Endothelial cell of umbilical vein (primary cell): ENCODE data around the gene DNAJC3. TPM values are rescaled to one million over a fixed set of nuclear protein-coding genes. Genes with fewer than 3 reads are reported as not detected.
"Not testable (repeated sequence)": the region's sequence is repeated elsewhere in the genome, so short reads cannot be mapped to it uniquely, and the experiment has no call there.

ENCODE experiments used
- BruUV-seq: library from RNA; stranded (reverse); fragments of 400-500 nt; replicated peaks from 2 replicates; lab custom pipeline; 2021; lab: Mats Ljungman, UMichigan
- CTCF ChIA-PET: fragments of 300-600, 350-600 bp; sonication (Branson Sonifier 250); formaldehyde crosslinking; loops from one replicate; lab custom pipeline; 2021; ENCODE audit warnings: antibody characterized with exemption, inconsistent platforms; lab: Charles Lee
- POLR2A ChIA-PET: fragments of 300-600, 350-600 bp; sonication (Branson Sonifier 250); formaldehyde crosslinking; loops from one replicate; lab custom pipeline; 2021; ENCODE audit warnings: antibody characterized with exemption, inconsistent platforms; lab: Charles Lee
- DNase-seq: peaks from one replicate; pipeline ENCODE4 v3.0.0-alpha.2; 2011; ENCODE audit warnings: low read depth, low spot score
- FAIRE-seq: peaks from 2 replicates; lab custom pipeline; 2011; peaks lifted over from hg19 to GRCh38; lab: Jason Lieb, UNC
- H2AFZ ChIP-seq: 2 replicates; pipeline ENCODE4 v1.6.0; 2012; ENCODE audit warnings: low read depth, low read length, control low read depth, inconsistent platforms
- H3K27ac ChIP-seq: 2 replicates; pipeline ENCODE4 v1.5.1; 2011; ENCODE audit warnings: low read depth, mild to moderate bottlenecking, control low read depth, low read length, moderate library complexity; ENCODE audit not compliant: insufficient read depth
- H3K27me3 ChIP-seq, 2 experiments: 2 replicates each; pipeline versions ENCODE4 v1.6.0 to v1.6.1; 2011; ENCODE audit warnings: low read length in 2 of 2, mixed read lengths in 1 of 2; ENCODE audit not compliant: control insufficient read depth in 2 of 2, insufficient read depth in 2 of 2
- H3K36me3 ChIP-seq, 2 experiments: 2 replicates in 1 of 2; 3 replicates in 1 of 2; pipeline ENCODE4 v1.5.1; 2011; ENCODE audit warnings: low read length in 2 of 2, mild to moderate bottlenecking in 1 of 2, moderate library complexity in 1 of 2; ENCODE audit not compliant: control insufficient read depth in 2 of 2, insufficient read depth in 2 of 2; ENCODE audit errors: extremely low read depth in 1 of 2
- H3K4me1 ChIP-seq: 3 replicates; pipeline ENCODE4 v1.5.1; 2011; ENCODE audit warnings: mild to moderate bottlenecking, low read length; ENCODE audit not compliant: control insufficient read depth, insufficient read depth; ENCODE audit errors: extremely low read depth
- H3K4me2 ChIP-seq: 2 replicates; pipeline ENCODE4 v1.6.1; 2011; ENCODE audit warnings: low read length, control low read depth, mixed read lengths; ENCODE audit not compliant: insufficient read depth
- H3K4me3 ChIP-seq, 3 experiments: fragments of 200-600 bp in 1 of 3; sonication (generic), shearing (Covaris generic) in 1 of 3; replicated peaks in 1 of 3; 2 replicates each; pipeline ENCODE4 v1.5.1; 2011 to 2016; ENCODE audit warnings: control low read depth in 3 of 3, low read length in 3 of 3, mild to moderate bottlenecking in 2 of 3, inconsistent platforms in 1 of 3, low read depth in 1 of 3, moderate library complexity in 1 of 3; ENCODE audit not compliant: insufficient read depth in 1 of 3
- H3K79me2 ChIP-seq: 2 replicates; pipeline ENCODE4 v1.6.0; 2012; ENCODE audit warnings: low read length, inconsistent platforms; ENCODE audit not compliant: control insufficient read depth, insufficient read depth
- H3K9ac ChIP-seq: replicated peaks from 2 replicates; pipeline ENCODE3; 2011; ENCODE audit warnings: low read length, control low read depth; ENCODE audit not compliant: insufficient read depth; ENCODE audit errors: extremely low read depth
- H3K9me1 ChIP-seq: replicated peaks from 3 replicates; pipeline ENCODE4 v1.6.0; 2011; ENCODE audit warnings: mild to moderate bottlenecking, low read length; ENCODE audit not compliant: control insufficient read depth, insufficient read depth; ENCODE audit errors: extremely low read depth
- H3K9me3 ChIP-seq: replicated peaks from 2 replicates; pipeline ENCODE4 v1.5.1; 2012; ENCODE audit warnings: low read length, inconsistent platforms; ENCODE audit not compliant: control insufficient read depth, insufficient read depth
- H4K20me1 ChIP-seq: replicated peaks from 2 replicates; pipeline ENCODE3; 2011; ENCODE audit warnings: mild to moderate bottlenecking, low read length; ENCODE audit not compliant: control insufficient read depth, insufficient read depth; ENCODE audit errors: extremely low read depth
- CTCF ChIP-seq, 2 donors: IDR thresholded peaks; 1 replicate in 1 of 2; 2 replicates in 1 of 2; pipeline ENCODE4 v1.5.1; 2011; ENCODE audit warnings: low read length in 2 of 2, mild to moderate bottlenecking in 2 of 2, moderate library complexity in 2 of 2, control low read depth in 1 of 2, inconsistent platforms in 1 of 2, low read depth in 1 of 2; ENCODE audit not compliant: insufficient read depth in 1 of 2; ENCODE audit errors: extremely low read depth in 1 of 2
- EZH2 ChIP-seq: IDR thresholded peaks from 2 replicates; pipeline ENCODE4 v1.6.1; 2012; ENCODE audit warnings: borderline replicate concordance, low read depth, mild to moderate bottlenecking, moderate library complexity, low read length, inconsistent platforms; ENCODE audit not compliant: severe bottlenecking
- FOS ChIP-seq: IDR thresholded peaks from 2 replicates; pipeline ENCODE4 v1.6.1; 2011; ENCODE audit warnings: mild to moderate bottlenecking, low read length, moderate library complexity, borderline replicate concordance; ENCODE audit not compliant: insufficient read depth
- GATA2 ChIP-seq: IDR thresholded peaks from 2 replicates; pipeline ENCODE4 v1.7.0; 2011; ENCODE audit warnings: low read depth, mild to moderate bottlenecking, moderate library complexity, mixed read lengths, low read length; ENCODE audit not compliant: insufficient read length, insufficient read depth
- JUN ChIP-seq: IDR thresholded peaks from 2 replicates; pipeline ENCODE4 v1.6.1; 2011; ENCODE audit warnings: borderline replicate concordance, low read depth; ENCODE audit not compliant: insufficient read length, insufficient read depth
- MYC ChIP-seq: IDR thresholded peaks from one replicate; pipeline ENCODE4 v1.6.1; 2011; ENCODE audit warnings: mild to moderate bottlenecking, low read depth, low read length
- POLR2A ChIP-seq: IDR thresholded peaks from 2 replicates; pipeline ENCODE4 v1.6.1; 2012; ENCODE audit warnings: low read depth, mild to moderate bottlenecking, control low read depth, low read length
- POLR2AphosphoS5 ChIP-seq: IDR thresholded peaks from 2 replicates; pipeline ENCODE4 v1.6.1; 2012; ENCODE audit warnings: low read depth, mild to moderate bottlenecking, control low read depth, low read length, moderate library complexity; ENCODE audit not compliant: insufficient read depth
- dilution Hi-C: fragments of 300-500 bp; cut with MboI; formaldehyde crosslinking; loops from one replicate; pipeline ENCODE4 v1.15.0; 2019; ENCODE audit warnings: low sequenced_read_pairs; ENCODE audit not compliant: extremely low pct_ligation_motif_present
- intact Hi-C: fragments of 100-400 bp; cut with micrococcal nuclease; formaldehyde crosslinking; loops from one replicate; pipeline ENCODE4 v1.10.0; 2022
- polyA plus RNA-seq, 4 experiments: library from polyadenylated mRNA; depleted of rRNA in 3 of 4; stranded (reverse) in 3 of 4; unstranded in 1 of 4; fragments of >200 nt; gene quantifications; 2 replicates each; pipeline versions ENCODE4 v1.2.1 to v1.2.3, GENCODE V29; 2011 to 2012; ENCODE audit warnings: missing spikeins in 1 of 4
- total RNA-seq: library from RNA; stranded (reverse); gene quantifications from 2 replicates; pipeline ENCODE4 v1.2.3, GENCODE V29; 2021

The DNAJC3 gene
- total and polyA plus RNA-seq, 2 donors (not counting 3 experiments of a cell fraction or from before 2014, with no cell fraction given) = 17.0 to 51.2 TPM

DNA sequence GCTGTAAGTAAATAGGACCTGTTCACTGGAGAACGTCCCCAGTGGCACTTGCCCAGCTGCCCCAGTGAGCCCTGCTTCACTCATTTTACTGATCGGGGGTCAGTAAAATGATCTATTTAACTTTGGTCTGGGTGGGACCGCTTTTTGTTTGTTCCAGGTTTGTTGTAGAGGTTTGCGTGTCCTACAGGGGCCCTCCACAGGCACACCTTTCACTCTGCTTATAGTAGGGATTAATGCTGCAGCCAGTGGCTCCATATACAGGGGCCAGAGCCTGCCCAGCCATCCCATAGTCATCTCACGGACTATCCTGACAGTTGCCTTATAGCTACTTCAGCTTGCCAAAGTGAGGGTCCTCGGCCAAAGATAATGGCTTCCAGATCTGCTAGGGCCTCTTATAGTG, 104.1 kb downstream of the DNAJC3 start:
- POLR2A ChIA-PET = no interaction called here
- H3K4me1 ChIP-seq = peaks cover 17% of the 10 kb centered on the region
- dilution Hi-C loops (no loop called here), intact Hi-C loops (no loop called here)
- H3K4me2 ChIP-seq = no peak overlapping the region
- H3K4me3 ChIP-seq = no peak overlapping the region
- H3K27ac ChIP-seq = no peak overlapping the region
- CTCF ChIA-PET = no interaction called here
- no peaks in the 10 kb centered on the region for H3K27me3 ChIP-seq
- no peak for TF ChIP-seq FOS
- TF ChIP-seq EZH2 = no peak
- no peak for TF ChIP-seq GATA2
- TF ChIP-seq CTCF (IDR thresholded peaks at IDR 0.05; ENCODE audit: extremely low read depth in 1 of 2, insufficient read depth in 1 of 2, low read depth in 1 of 2, low read length in 2 of 2) = no peak
- TF ChIP-seq POLR2A = no peak
- no peak for TF ChIP-seq MYC
- TF ChIP-seq JUN = no peak
- TF ChIP-seq POLR2AphosphoS5 = no peak
- H4K20me1 ChIP-seq = no peaks in the 10 kb centered on the region
- no peaks in the 10 kb centered on the region for H3K9me1 ChIP-seq
- DNase-seq (no peak), FAIRE-seq (no peak)
- H3K36me3 ChIP-seq = no peaks in the 10 kb centered on the region
- no peaks in the 10 kb centered on the region for H3K79me2 ChIP-seq
- no peak overlapping the region for H3K9ac ChIP-seq
- H3K9me3 ChIP-seq = no peaks in the 10 kb centered on the region
- H2AFZ ChIP-seq = no peak overlapping the region
- BruUV-seq = no TSS peak

- H3K4me3 ChIP-seq, intact Hi-C loops, H3K9ac ChIP-seq, H3K36me3 ChIP-seq, H3K9me1 ChIP-seq, H3K4me2 ChIP-seq, H3K27ac ChIP-seq, POLR2A ChIA-PET, H2AFZ ChIP-seq, H4K20me1 ChIP-seq, H3K79me2 ChIP-seq, CTCF ChIA-PET, DNase-seq, H3K9me3 ChIP-seq, dilution Hi-C loops, FAIRE-seq, H3K27me3 ChIP-seq, BruUV-seq: not testable (repeated sequence)
- H3K4me1 ChIP-seq = peaks cover 17% of the 10 kb centered on the region
Observed at GRCh38 chr13:95781940-95782339, 105.0 kb downstream of the DNAJC3 start.
